Coronary artery (tissue), 2 donors: ENCODE measurements around the gene CDH3.

Experiments used
- DNase-seq: peaks from one replicate; pipeline ENCODE4 v3.0.0-alpha.2; 2017; ENCODE audit warnings: low spot score
- H3K27ac ChIP-seq, 2 donors: fragments of 200-600 bp; sonication (generic); one replicate each; pipeline ENCODE4 v1.5.1; 2016 to 2019
- H3K4me3 ChIP-seq: fragments of 200-600 bp; sonication (generic); 2 replicates; pipeline ENCODE4 v1.5.1; 2016; ENCODE audit warnings: mild to moderate bottlenecking, moderate library complexity
- TF ChIP-seq, protein P1 (sequence below): fragments of 200-600 bp; sonication (generic); IDR thresholded peaks from one replicate; pipeline ENCODE4 v1.5.1; 2019; ENCODE audit warnings: antibody characterized with exemption

CDH3 gene

GRCh38 chr16:68676113-68676860 lies 31.2 kb downstream of the CDH3 start:
- no peak for DNase-seq
- no peak overlapping the region for H3K4me3 ChIP-seq
- H3K27ac ChIP-seq = no peak overlapping the region
- TF ChIP-seq, protein P1, sequence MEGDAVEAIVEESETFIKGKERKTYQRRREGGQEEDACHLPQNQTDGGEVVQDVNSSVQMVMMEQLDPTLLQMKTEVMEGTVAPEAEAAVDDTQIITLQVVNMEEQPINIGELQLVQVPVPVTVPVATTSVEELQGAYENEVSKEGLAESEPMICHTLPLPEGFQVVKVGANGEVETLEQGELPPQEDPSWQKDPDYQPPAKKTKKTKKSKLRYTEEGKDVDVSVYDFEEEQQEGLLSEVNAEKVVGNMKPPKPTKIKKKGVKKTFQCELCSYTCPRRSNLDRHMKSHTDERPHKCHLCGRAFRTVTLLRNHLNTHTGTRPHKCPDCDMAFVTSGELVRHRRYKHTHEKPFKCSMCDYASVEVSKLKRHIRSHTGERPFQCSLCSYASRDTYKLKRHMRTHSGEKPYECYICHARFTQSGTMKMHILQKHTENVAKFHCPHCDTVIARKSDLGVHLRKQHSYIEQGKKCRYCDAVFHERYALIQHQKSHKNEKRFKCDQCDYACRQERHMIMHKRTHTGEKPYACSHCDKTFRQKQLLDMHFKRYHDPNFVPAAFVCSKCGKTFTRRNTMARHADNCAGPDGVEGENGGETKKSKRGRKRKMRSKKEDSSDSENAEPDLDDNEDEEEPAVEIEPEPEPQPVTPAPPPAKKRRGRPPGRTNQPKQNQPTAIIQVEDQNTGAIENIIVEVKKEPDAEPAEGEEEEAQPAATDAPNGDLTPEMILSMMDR = no peak

DNA sequence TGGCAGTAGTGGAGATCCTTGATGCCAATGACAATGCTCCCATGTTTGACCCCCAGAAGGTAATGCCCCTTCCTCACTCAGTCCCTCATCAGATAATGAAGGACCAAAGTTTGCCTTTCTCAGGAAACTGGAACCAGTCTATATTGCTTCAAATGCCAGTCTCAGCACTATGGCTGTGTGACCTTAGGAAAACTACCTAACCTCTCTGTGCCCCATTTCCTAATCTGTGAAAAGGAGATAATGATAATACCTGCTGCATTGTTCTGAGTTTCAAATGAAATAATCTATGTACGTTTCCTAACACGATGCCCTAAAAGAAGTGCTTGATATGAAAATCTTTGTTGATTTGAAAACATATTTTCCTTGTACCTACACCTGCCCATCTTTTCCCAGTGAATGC lies 35.9 kb downstream of the CDH3 start:
- Histone ChIP-seq H3K27ac (no peak overlapping the region), H3K4me3 (no peak overlapping the region)
- no peak for DNase-seq
- TF ChIP-seq, protein P1 = no peak

GRCh38 chr16:68685685-68686478 lies 40.8 kb downstream of the CDH3 start:
- no peak overlapping the region for H3K27ac ChIP-seq
- TF ChIP-seq, protein P1 = no peak
- DNase-seq = no peak
- no peak overlapping the region for H3K4me3 ChIP-seq

- Histone ChIP-seq H3K27ac (no peak overlapping the region), H3K4me3 (no peak overlapping the region)
- TF ChIP-seq, protein P1 = no peak
- DNase-seq = no peak
Observed at GRCh38 chr16:68686905-68687304, 41.8 kb downstream of the CDH3 start.

GRCh38 chr16:68689921-68690320 lies 44.8 kb downstream of the CDH3 start:
- Histone ChIP-seq H3K4me3 (no peak overlapping the region), H3K27ac (no peak overlapping the region)
- TF ChIP-seq, protein P1 = no peak
- no peak for DNase-seq

GRCh38 chr16:68695575-68695974 lies 50.5 kb downstream of the CDH3 start:
- no peak overlapping the region for H3K27ac ChIP-seq
- TF ChIP-seq, protein P1 = no peak
- H3K4me3 ChIP-seq = no peak overlapping the region
- DNase-seq = no peak

- no peak for DNase-seq
- H3K4me3 ChIP-seq = no peak overlapping the region
- no peak overlapping the region for H3K27ac ChIP-seq
- TF ChIP-seq, protein P1 = no peak
Observed at GRCh38 chr16:68696514-68696913, 51.4 kb downstream of the CDH3 start.
